Stimulated activated CD4-positive, alpha-beta T cell treated with anti-CD3 and anti-CD28 coated beads, TNF-alpha, amount 100 ng/mL, for 1 hour (primary cell): ENCODE results near the gene SP9.
"Not testable (repeated sequence)": the region's sequence is repeated elsewhere in the genome, so short reads cannot be mapped to it uniquely, and the experiment has no call there.

ENCODE experiments used
- DNase-seq, 3 donors: peaks; one replicate each; pipeline ENCODE4 v3.0.0-alpha.2; 2020; ENCODE audit warnings: low read depth in 3 of 3, low spot score in 1 of 3

The SP9 gene

GRCh38 chr2:174344716-174345461, 10.1 kb downstream of the SP9 start:
- DNase-seq, result no peak

GRCh38 chr2:174350018-174350417, 15.3 kb downstream of the SP9 start:
- no peak for DNase-seq

- no peak for DNase-seq
Observed at GRCh38 chr2:174350593-174351181, 15.9 kb downstream of the SP9 start.

- no peak for DNase-seq
Observed at GRCh38 chr2:174353004-174353403, 18.2 kb downstream of the SP9 start.

GRCh38 chr2:174356347-174356746, 21.6 kb downstream of the SP9 start:
- no peak for DNase-seq

- not testable (repeated sequence) for DNase-seq
Observed at GRCh38 chr2:174359663-174360062, 24.9 kb downstream of the SP9 start.

- no peak for DNase-seq
Observed at GRCh38 chr2:174362949-174363348, 28.2 kb downstream of the SP9 start.

- DNase-seq, result not testable (repeated sequence)
Observed at GRCh38 chr2:174363492-174364225, 28.9 kb downstream of the SP9 start.

- no peak for DNase-seq
Observed at GRCh38 chr2:174364628-174365027, 29.9 kb downstream of the SP9 start.

- no peak for DNase-seq
Observed at GRCh38 chr2:174365571-174365970, 30.8 kb downstream of the SP9 start.

- no peak for DNase-seq
Observed at GRCh38 chr2:174368691-174369090, 33.9 kb downstream of the SP9 start.

- DNase-seq, result no peak
Observed at GRCh38 chr2:174376967-174377366, 42.2 kb downstream of the SP9 start.

- DNase-seq, result no peak
Observed at GRCh38 chr2:174383796-174384195, 49.0 kb downstream of the SP9 start.

- no peak for DNase-seq
Observed at GRCh38 chr2:174385201-174385600, 50.4 kb downstream of the SP9 start.
